Activated CD8-positive, alpha-beta memory T cell treated with anti-CD3 and anti-CD28 coated beads, Interleukin-2, amount 50 U/mL, for 1 hour (primary cell): ENCODE measurements around the gene STX1B.

Source experiments
- DNase-seq: peaks from one replicate; pipeline ENCODE4 v3.0.0-alpha.2; 2020; ENCODE audit errors: extremely low read depth

Gene STX1B

GRCh38 chr16:30979170-30980022 lies 31.0 kb downstream of the STX1B start:
- no peak for DNase-seq

- DNase-seq: no peak
Measured at GRCh38 chr16:30977502-30977901, 32.9 kb downstream of the STX1B start.

GRCh38 chr16:30976486-30976885 lies 34.0 kb downstream of the STX1B start:
- no peak for DNase-seq

DNA sequence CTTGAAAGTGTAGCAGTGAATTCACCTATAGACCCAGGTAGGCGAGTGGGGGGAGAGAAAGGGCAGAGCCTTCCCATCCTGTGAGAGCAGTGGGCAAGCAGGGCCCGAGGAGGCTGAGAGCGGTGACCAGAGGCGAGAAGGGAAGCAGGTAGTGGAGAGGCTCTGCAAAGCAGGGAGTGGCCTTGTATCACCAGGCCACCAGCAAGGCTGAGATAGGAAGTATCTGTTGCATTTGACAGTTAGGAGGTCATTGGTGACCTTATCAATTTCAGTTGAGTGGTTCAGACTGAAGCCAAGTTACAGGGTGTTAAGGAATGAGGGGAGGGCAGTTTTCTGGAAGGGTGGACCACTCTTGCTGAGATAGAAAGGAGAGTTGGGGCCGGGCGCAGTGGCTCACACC lies 36.1 kb downstream of the STX1B start:
- no peak for DNase-seq

DNA sequence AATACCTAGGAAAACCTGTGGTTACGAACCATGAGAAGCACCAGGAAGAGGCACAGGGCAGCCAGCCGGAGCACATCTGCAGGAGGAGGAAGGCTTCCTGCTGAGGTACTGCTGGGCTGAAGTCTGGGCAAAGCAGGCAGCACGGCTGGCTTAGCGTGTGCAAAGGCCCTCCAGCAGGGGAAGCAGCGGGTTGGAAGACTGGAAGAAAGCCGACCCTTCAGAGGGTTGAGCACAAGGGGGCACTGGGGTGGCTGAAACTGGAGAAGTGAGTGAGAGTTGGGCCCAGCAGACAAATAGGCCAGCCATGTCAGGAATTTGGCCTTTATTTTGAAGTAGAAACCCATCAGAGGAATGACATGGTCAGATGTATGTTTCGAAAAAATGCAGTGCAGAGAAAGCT lies 37.6 kb downstream of the STX1B start:
- DNase-seq: no peak

DNA sequence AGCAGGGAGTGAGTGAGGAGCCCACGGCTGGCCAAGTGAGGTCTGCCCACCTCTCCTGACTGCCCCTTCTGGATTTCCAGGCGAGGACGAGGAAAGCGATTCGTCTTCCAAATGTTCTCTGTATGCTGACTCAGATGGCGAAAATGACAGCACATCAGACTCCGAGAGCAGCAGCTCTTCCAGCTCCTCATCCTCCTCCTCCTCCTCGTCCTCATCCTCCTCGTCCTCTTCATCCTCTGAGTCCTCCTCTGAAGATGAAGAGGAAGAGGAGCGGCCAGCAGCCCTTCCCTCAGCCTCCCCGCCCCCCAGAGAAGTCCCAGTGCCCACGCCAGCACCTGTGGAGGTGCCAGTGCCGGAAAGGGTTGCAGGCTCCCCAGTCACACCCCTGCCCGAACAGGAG lies 39.1 kb downstream of the STX1B start:
- DNase-seq: no peak

DNA sequence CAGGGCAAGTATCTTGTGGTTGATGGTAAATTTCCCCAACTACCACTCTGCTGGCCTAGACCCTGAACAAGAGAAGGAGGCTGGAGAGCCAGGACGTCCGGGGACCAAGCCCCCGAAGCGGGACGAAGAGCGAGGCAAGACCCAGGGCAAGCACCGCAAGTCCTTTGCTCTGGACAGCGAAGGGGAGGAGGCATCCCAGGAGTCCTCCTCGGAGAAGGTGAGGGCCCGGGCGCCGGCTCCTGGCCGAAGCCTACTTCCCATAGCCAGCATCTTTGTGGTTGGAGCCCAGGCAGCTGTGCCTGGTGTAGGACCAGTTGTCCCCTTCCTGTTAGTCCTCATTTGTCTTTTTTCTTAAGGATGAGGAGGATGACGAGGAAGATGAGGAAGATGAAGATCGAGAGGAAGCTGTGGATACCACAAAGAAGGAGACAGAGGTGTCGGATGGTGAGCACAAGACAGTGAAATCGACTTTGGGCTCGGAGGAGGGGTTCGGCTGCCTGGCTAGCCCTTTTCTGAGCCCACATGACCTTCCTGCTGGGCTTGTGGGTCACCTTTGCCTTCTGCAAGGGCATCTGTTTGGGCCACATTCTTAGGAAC lies 41.1 kb downstream of the STX1B start:
- no peak for DNase-seq

DNA sequence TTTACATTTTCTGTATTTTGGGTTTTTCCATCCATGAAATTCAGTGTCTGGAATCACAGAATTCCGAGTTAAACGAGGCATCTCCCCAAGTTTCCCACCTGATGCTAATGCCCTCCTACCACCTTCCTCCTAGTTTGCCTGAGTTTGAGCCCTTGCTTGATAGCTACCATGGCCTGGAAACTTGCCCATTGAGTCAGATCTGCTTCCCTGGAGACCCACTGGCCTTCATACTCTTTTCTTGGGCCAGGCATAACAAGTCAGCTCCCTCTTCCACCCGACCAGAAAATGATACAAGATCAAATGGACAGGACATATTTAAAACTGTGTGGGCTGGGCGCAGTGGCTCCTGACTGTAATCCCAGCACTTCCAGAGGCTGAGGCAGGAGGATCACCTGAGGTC lies 42.6 kb downstream of the STX1B start:
- DNase-seq: no peak

- no peak for DNase-seq
Measured at GRCh38 chr16:30966033-30966619, 44.3 kb downstream of the STX1B start.

- no peak for DNase-seq
Measured at GRCh38 chr16:30965436-30965835, 45.0 kb downstream of the STX1B start.

DNA sequence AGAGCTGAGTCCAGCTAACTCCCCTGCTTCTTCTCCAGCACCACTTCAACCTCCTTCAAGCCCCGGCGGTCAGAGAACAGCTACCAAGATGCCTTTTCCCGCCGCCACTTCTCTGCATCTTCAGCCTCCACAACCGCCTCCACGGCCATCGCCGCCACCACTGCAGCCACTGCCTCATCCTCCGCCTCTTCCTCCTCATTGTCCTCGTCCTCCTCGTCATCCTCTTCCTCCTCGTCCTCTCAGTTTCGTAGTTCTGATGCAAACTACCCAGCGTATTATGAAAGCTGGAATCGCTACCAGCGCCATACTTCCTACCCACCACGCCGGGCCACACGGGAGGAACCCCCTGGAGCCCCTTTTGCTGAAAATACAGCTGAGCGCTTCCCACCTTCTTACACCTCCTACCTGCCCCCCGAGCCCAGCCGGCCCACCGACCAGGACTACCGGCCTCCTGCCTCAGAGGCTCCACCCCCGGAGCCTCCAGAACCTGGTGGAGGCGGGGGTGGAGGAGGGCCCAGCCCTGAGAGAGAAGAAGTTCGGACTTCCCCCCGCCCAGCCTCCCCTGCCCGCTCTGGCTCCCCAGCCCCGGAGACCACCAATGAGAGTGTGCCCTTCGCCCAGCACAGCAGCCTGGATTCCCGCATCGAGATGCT lies 45.7 kb downstream of the STX1B start:
- no peak for DNase-seq

- DNase-seq: no peak
Measured at GRCh38 chr16:30963925-30964511, 46.4 kb downstream of the STX1B start.

- no peak for DNase-seq
Measured at GRCh38 chr16:30961384-30961783, 49.1 kb downstream of the STX1B start.

DNA sequence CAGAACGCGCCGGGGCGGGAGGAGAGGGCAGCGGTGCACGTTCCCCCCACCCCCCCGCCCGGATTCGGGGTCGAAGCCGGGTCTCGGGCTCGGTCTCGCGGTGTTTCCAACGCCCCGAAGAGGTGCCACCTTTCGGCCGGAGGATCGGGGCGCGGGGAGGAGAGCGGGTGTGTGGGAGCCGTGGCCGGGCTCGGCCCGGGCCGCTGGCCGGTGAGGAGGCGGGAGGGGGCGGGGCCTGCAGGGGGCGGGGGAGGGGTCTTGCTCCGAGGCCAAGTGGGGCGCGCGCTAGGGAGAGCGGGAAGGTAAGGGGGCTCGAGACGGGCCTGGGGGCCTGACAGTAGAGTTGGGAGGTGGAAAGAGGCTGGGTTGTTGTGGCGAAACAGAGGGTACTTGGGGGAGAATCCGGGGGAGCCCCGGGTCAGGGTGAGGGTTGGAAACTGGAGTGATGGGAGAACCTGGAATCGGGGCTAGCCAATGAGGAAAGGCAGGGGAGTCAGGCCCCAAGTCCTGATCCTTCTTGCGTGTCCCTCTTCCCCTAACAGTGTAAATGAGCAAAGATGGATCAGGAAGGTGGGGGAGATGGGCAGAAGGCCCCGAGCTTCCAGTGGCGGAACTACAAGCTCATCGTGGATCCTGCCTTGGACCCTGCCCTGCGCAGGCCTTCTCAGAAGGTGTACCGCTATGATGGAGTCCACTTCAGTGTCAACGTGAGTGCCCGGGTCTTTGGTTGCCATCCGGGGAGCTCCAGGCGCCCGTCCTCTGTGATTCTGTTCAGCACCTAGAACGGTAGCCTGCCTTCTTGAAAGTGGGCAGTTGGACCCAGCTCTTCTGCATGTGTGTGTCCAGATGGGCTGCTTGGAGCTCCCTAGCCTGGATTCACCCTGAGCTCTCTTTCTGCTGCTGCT lies 52.0 kb downstream of the STX1B start:
- DNase-seq: no peak

- DNase-seq: peak; percentile 98
Measured at GRCh38 chr16:30957456-30958174, 52.8 kb downstream of the STX1B start, which contains the start of gene SETD1A. Gene SETD1A, plus strand, starts transcription at chr16:30957754. Its CDS starts 978 bp downstream, at chr16:30958732.

DNA sequence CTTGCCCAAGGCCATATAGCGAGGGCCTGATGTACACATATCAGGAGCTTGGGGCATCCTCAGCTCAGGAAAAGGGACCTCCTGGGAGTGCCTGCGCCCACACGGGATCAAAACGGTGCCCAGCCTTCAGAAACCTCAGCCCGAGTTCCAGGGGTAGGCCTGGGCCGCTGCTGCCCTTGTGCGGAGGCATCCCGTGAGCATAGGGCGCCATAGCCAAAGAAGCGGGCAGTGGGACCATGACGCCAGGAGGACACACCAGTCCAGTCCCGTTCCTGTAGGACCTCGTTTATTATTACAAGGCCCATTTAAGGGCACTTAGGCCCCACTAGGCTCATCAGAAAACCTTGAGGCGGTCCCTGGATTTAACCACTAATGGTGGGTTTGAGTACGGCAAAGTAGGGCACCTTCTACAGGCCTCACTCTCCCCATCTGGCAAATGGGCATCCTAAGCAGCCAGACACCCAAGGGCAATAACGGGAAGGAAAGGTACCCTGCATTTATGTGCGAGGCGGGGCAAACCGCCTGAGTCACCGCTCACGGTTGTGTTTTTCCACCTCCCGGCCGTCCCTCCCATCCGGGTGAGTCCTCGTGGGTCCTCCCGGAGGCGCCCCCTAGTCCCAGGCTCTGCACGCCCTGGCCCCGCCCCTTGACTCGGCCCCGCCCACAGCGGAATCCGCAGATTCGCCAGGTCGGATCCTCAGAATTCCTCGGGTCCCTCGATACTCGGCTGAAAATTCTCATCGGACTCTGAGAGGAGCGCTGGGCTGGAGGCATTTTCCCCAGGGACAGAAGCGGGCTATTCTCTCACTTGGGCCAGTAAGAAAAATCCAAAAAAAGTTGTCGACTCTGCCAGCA lies 53.6 kb downstream of the STX1B start:
- DNase-seq: peak; percentile 81

DNA sequence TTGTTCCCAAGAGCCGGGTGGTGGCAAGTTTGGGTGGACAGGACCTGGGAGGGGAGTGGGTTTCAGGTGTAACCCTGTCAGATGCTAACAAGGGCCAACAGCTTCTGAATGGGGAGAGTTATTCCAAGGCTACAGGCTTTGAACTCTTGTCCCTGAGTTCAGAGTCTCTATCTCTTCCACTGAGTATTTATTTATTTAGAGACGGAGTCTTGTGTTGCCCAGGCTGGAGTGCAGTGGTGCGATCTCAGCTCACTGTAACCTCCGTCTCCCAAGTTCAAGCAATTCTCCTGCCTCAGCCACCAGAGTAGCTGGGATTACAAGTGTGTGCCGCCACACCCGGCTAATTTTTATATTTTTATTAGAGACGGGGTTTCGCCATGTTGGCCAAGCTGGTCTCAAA lies 55.4 kb downstream of the STX1B start:
- no peak for DNase-seq

GRCh38 chr16:30953511-30954124 lies 56.8 kb downstream of the STX1B start:
- no peak for DNase-seq

DNA sequence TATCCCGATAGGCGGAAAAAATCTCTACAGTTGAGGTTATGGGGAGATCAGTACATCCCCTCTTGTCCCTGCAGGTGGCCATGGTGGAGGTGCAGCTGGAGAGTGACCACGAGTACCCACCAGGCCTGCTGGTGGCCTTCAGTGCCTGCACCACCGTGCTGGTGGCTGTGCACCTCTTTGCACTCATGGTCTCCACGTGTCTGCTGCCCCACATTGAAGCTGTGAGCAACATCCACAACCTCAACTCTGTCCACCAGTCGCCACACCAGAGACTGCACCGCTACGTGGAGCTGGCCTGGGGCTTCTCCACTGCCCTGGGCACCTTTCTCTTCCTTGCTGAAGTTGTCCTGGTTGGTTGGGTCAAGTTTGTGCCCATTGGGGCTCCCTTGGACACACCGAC lies 57.3 kb downstream of the STX1B start:
- DNase-seq: no peak
